H4 (cell line): ENCODE data around the gene ZNF691. TPM values are rescaled to one million over a fixed set of nuclear protein-coding genes. Genes with fewer than 3 reads are reported as not detected.

Experiments
- total RNA-seq: library from RNA; depleted of rRNA; stranded (reverse); fragments of >200 nt; shearing (Covaris generic); gene quantifications from 2 replicates; pipeline ENCODE4 v1.2.3, GENCODE V29; 2014; rRNA removed

ZNF691 gene
- total RNA-seq, 1 experiment from 2014 or later = 16.3 TPM

Other genes starting within 250 kb of the ZNF691 start
- gene PPIH, start 188.2 kb upstream of the ZNF691 start, total RNA-seq = 142 and 206 TPM in 2 replicates
- gene YBX1, start 164.2 kb upstream of the ZNF691 start, total RNA-seq = 1,356 and 1,447 TPM in 2 replicates
- not detected in 2 replicates for gene CLDN19, start 106.4 kb upstream of the ZNF691 start, total RNA-seq
- gene P3H1, start 79.6 kb upstream of the ZNF691 start, total RNA-seq = 172 and 184 TPM in 2 replicates
- gene C1orf50, start 79.4 kb upstream of the ZNF691 start, total RNA-seq = 1.5 and 5.8 TPM in 2 replicates
- gene TMEM269, start 61.6 kb upstream of the ZNF691 start, total RNA-seq = 0.04 and 0.08 TPM in 2 replicates
- gene ERMAP, start 29.5 kb upstream of the ZNF691 start, total RNA-seq = 13.0 and 21.2 TPM in 2 replicates
- 33.5 and 43.3 TPM in 2 replicates for gene SVBP, start 29.2 kb upstream of the ZNF691 start, total RNA-seq
- 372 and 398 TPM in 2 replicates for gene SLC2A1, start 112.3 kb downstream of the ZNF691 start, total RNA-seq